GM12878 (cell line): ENCODE measurements around the gene PLCG2. TPM values are rescaled to one million over a fixed set of nuclear protein-coding genes. Genes with fewer than 3 reads are reported as not detected.

Experiments
- ATAC-seq: fragments of 200-7000 bp; cut with Tn5 transposase; 3 replicates; pipeline ENCODE4 v1.9.1; 2020; ENCODE audit warnings: mild to moderate bottlenecking, moderate library complexity
- BruUV-seq: library from RNA; stranded (reverse); fragments of 400-500 nt; replicated peaks from 2 replicates; lab custom pipeline; 2021; lab: Mats Ljungman, UMichigan
- CTCF ChIA-PET: fragments of 300-600 bp; sonication (Branson Sonifier 250); formaldehyde crosslinking; extraction: SDS; loops from one replicate; lab custom pipeline; 2021; ENCODE audit warnings: inconsistent platforms; lab: Yijun Ruan, JAX
- POLR2A ChIA-PET: fragments of 350-600 bp; formaldehyde crosslinking; extraction: SDS; loops from one replicate; lab custom pipeline; 2021; ENCODE audit warnings: inconsistent platforms; lab: Charles Lee
- RAD21 ChIA-PET: fragments of 300-600 bp; sonication (Branson Sonifier 250); formaldehyde crosslinking; loops from one replicate; lab custom pipeline; 2023; ENCODE audit warnings: antibody characterized with exemption; ENCODE audit not compliant: unreplicated experiment; lab: Charles Lee
- SMC1A ChIA-PET: fragments of 300-600 bp; sonication (Branson Sonifier 250); formaldehyde crosslinking; loops from one replicate; lab custom pipeline; 2023; ENCODE audit not compliant: unreplicated experiment, uncharacterized antibody; lab: Charles Lee
- DNase-seq: peaks from one replicate; pipeline ENCODE4 v3.0.0-alpha.2; 2011; ENCODE audit warnings: low read depth, low spot score
- FAIRE-seq: peaks from 3 replicates; lab custom pipeline; 2011; peaks lifted over from hg19 to GRCh38; lab: Jason Lieb, UNC
- H2AFZ ChIP-seq: 2 replicates; pipeline ENCODE4 v1.6.0; 2011; ENCODE audit warnings: low read depth, low read length, control low read depth; ENCODE audit not compliant: control insufficient read depth
- H3K27ac ChIP-seq: 2 replicates; pipeline ENCODE4 v1.5.1; 2011; ENCODE audit warnings: control low read depth; ENCODE audit not compliant: control insufficient read depth, insufficient read depth
- H3K27me3 ChIP-seq, 2 experiments: replicated peaks in 1 of 2; 2 replicates each; pipeline versions ENCODE4 v1.6.0 to v1.6.1; 2011; ENCODE audit warnings: low read length in 1 of 2; ENCODE audit not compliant: control insufficient read depth in 2 of 2, insufficient read depth in 2 of 2
- H3K36me3 ChIP-seq, 2 experiments: 2 replicates each; pipeline ENCODE4 v1.5.1; 2011; ENCODE audit warnings: low read length in 1 of 2; ENCODE audit not compliant: control insufficient read depth in 2 of 2, insufficient read depth in 2 of 2
- H3K4me1 ChIP-seq: 2 replicates; pipeline ENCODE4 v1.6.1; 2011; ENCODE audit warnings: mild to moderate bottlenecking, low read length, moderate library complexity, mixed read lengths; ENCODE audit not compliant: control insufficient read depth, insufficient read depth
- H3K4me2 ChIP-seq: 2 replicates; pipeline ENCODE4 v1.6.0; 2011; ENCODE audit warnings: control low read depth; ENCODE audit not compliant: control insufficient read depth, insufficient read depth
- H3K4me3 ChIP-seq: fragments of 200-600 bp; sonication (generic); 2 replicates; pipeline ENCODE4 v1.5.1; 2016
- H3K79me2 ChIP-seq: 2 replicates; pipeline ENCODE4 v1.6.0; 2011; ENCODE audit warnings: low read length; ENCODE audit not compliant: control insufficient read depth, insufficient read depth
- H3K9ac ChIP-seq: 2 replicates; pipeline ENCODE4 v1.8.0; 2011; ENCODE audit warnings: low read length, control low read depth, mixed read lengths; ENCODE audit not compliant: control insufficient read depth, insufficient read depth
- H3K9me3 ChIP-seq: replicated peaks from 3 replicates; pipeline ENCODE4 v1.5.1; 2011; ENCODE audit warnings: mild to moderate bottlenecking, low read length; ENCODE audit not compliant: control insufficient read depth, insufficient read depth
- H4K20me1 ChIP-seq: 2 replicates; pipeline ENCODE4 v1.6.0; 2011; ENCODE audit not compliant: control insufficient read depth, insufficient read depth
- DPF2 ChIP-seq: fragments of 450-650 bp; IDR thresholded peaks from 2 replicates; pipeline ENCODE4 v1.6.1; 2017; ENCODE audit warnings: mild to moderate bottlenecking
- MAX ChIP-seq: IDR thresholded peaks from 2 replicates; pipeline ENCODE4 v1.6.1; 2012; ENCODE audit warnings: low read depth, low read length, improper control_type of control experiment
- NFXL1 ChIP-seq: fragments of 450-650 bp; IDR thresholded peaks from 2 replicates; pipeline ENCODE4 v1.6.1; 2017; ENCODE audit warnings: antibody characterized with exemption, mild to moderate bottlenecking, borderline replicate concordance
- NFYA ChIP-seq: IDR thresholded peaks from 2 replicates; pipeline ENCODE4 v1.6.1; 2011; ENCODE audit warnings: low read depth, mild to moderate bottlenecking, low read length, improper control_type of control experiment, borderline replicate concordance
- NR2C2 ChIP-seq: IDR thresholded peaks from 2 replicates; pipeline ENCODE4 v1.6.1; 2011; ENCODE audit warnings: borderline replicate concordance, low read depth; ENCODE audit not compliant: control insufficient read depth, insufficient read length
- PBX3 ChIP-seq: IDR thresholded peaks from 2 replicates; pipeline ENCODE4 v1.6.1; 2011; ENCODE audit warnings: mild to moderate bottlenecking, low read depth, low read length, moderate library complexity; ENCODE audit not compliant: insufficient replicate concordance
- POU2F2 ChIP-seq: IDR thresholded peaks from 3 replicates; pipeline ENCODE4 v1.6.1; 2011; ENCODE audit warnings: low read depth, mild to moderate bottlenecking, low read length, borderline replicate concordance
- PRDM15 ChIP-seq: fragments of 450-650 bp; formaldehyde crosslinking; IDR thresholded peaks from 2 replicates; pipeline ENCODE4 v1.4.0; 2020; ENCODE audit warnings: mild to moderate bottlenecking, moderate library complexity
- RUNX3 ChIP-seq: IDR thresholded peaks from 2 replicates; pipeline ENCODE4 v1.6.1; 2012; ENCODE audit warnings: low read length, inconsistent platforms
- ZBTB33 ChIP-seq: fragments of 450-650 bp; IDR thresholded peaks from 2 replicates; pipeline ENCODE4 v1.6.1; 2017; ENCODE audit warnings: mild to moderate bottlenecking
- ZNF687 ChIP-seq: fragments of 450-650 bp; IDR thresholded peaks from 2 replicates; pipeline ENCODE4 v1.6.1; 2017; ENCODE audit warnings: mild to moderate bottlenecking, moderate library complexity
- WGBS: methylation state at CpG from one replicate; pipeline ENCODE4 v1.1.6; 2016; ENCODE audit warnings: low lambda C conversion rate; ENCODE audit not compliant: insufficient replicate concordance, insufficient coverage; ENCODE audit errors: missing lambda C conversion rate; 5-methylcytosine and 5-hydroxymethylcytosine counted together
- in situ Hi-C: fragments of 300-500 bp; cut with MboI; formaldehyde crosslinking; loops from 9 replicates; pipeline ENCODE4 v1.14.3; 2018; ENCODE audit warnings: mixed read lengths
- intact Hi-C: fragments of 100-400 bp; cut with micrococcal nuclease; formaldehyde crosslinking; loops from one replicate; pipeline ENCODE4 v1.14.2; 2022; ENCODE audit not compliant: unreplicated experiment
- polyA plus RNA-seq, 11 experiments: library from polyadenylated mRNA; depleted of rRNA in 4 of 11; unstranded in 6 of 11; stranded (reverse) in 5 of 11; fragments of >200 nt; fragmentation: Nextera tagmentation in 4 of 11; fragmentation: Illumina TruSeq in 1 of 11; extraction: Ambion mirVana in 4 of 11; extraction: Trizol in 1 of 11; gene quantifications; 1 replicate in 1 of 11; 2 replicates in 10 of 11; pipeline versions ENCODE4 v1.2.1 to v1.2.3, GENCODE V29; 2011 to 2016; ENCODE audit warnings: inconsistent platforms in 2 of 11, missing spikeins in 2 of 11, low read depth in 1 of 11
- total RNA-seq, 4 experiments: library from RNA; depleted of rRNA in 3 of 4; stranded (reverse); fragments of >200 nt in 3 of 4; fragmentation: Illumina TruSeq in 1 of 4; extraction: Trizol in 1 of 4; gene quantifications; 2 replicates each; pipeline versions ENCODE4 v1.2.1 to v1.2.3, GENCODE V29; 2013 to 2021

The PLCG2 gene
- total and polyA plus RNA-seq, 10 of the 15 experiments (the other 5 are each of a cell fraction or from before 2014, with no cell fraction given): 47.6 to 256 (median 149) TPM

GRCh38 chr16:82005027-82005830 is 226.1 kb downstream of the PLCG2 start:
- Histone ChIP-seq H2AFZ (no peak overlapping the region), H3K36me3 (no peaks in the 10 kb centered on the region), H3K4me1 (no peaks in the 10 kb centered on the region), H3K27ac (no peak overlapping the region), H3K4me3 (no peak overlapping the region), H3K9me3 (peaks cover 8% of the 10 kb centered on the region; the same call in 1 of the 3 replicates), H3K79me2 (no peaks in the 10 kb centered on the region), H3K27me3 (no peaks in the 10 kb centered on the region), H3K9ac (no peak overlapping the region), H4K20me1 (no peaks in the 10 kb centered on the region), H3K4me2 (no peak overlapping the region)
- POLR2A ChIA-PET: no interaction called here
- CTCF ChIA-PET: no interaction called here
- ATAC-seq (no peak), FAIRE-seq (no peak), DNase-seq (no peak)
- no TSS peak for BruUV-seq
- RAD21 ChIA-PET: no interaction called here
- in situ Hi-C loops: loop anchor here (5.0 kb wide), 1 partner anchor 48 kb away; no protein-coding TSS in a partner anchor
- 84% methylated on average over 6 of the region's 6 CpGs for WGBS
- intact Hi-C loops: no loop called here
- SMC1A ChIA-PET: interaction anchor here (0.6 kb wide), 1 partner anchor 843 kb away, joined by 3 read pairs; no protein-coding TSS in a partner anchor
- TF ChIP-seq PBX3 (no peak), MAX (no peak), RUNX3 (no peak), NR2C2 (no peak), PRDM15 (CRISPR knock-in tag) (no peak), DPF2 (no peak), ZNF687 (no peak), POU2F2 (no peak), NFXL1 (no peak), ZBTB33 (no peak), NFYA (no peak)
